HEK293 (cell line): ENCODE results near the gene WDR1.

Experiments
- KLF16 ChIP-seq: fragments of 450-650 bp; formaldehyde crosslinking; IDR thresholded peaks from 2 replicates; pipeline ENCODE4 v1.5.1; 2017; ENCODE audit warnings: missing biosample characterization, missing genetic modification characterization
- ZNF169 ChIP-seq: fragments of 450-650 bp; formaldehyde crosslinking; IDR thresholded peaks from 2 replicates; pipeline ENCODE4 v1.5.1; 2016; ENCODE audit warnings: missing biosample characterization, missing genetic modification characterization

DNA sequence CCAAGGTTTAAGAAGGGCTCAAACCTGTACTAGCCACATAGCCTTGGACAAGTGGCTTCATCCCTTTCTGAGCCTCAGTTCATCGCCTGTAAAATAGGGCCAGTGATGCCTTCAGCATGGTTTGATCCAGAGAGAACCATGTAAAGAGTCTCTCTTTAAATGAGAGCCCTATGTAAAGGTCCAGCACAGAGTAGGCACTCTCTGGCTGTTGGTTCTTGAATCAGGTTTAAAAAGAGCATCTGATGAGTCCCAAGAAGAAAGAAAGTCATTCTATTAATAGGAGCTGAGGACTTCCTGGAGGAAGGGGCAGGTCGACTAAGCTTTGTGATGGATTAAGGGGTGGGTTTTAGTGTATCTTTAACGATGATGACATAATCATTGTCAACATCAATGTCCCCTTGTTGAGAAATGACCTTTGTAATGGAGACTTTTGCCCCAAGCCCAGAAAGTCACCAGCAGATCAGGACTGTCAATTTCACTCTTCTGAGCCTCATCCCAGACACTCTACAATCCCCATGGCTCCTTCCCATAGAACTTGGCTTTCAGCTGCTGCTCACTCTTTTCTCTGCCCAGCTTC is 91.3 kb downstream of the WDR1 start:
- TF ChIP-seq ZNF169, result no peak
- TF ChIP-seq KLF16 (tag by site-specific recombination), result no peak
